CD14-positive monocyte (primary cell): ENCODE data around the gene MYO3B. TPM values are rescaled to one million over a fixed set of nuclear protein-coding genes. Genes with fewer than 3 reads are reported as not detected.

Experiments
- DNase-seq, 3 donors: peaks; one replicate each; pipeline ENCODE4 v3.0.0-alpha.2; 2011 to 2022
- H2AFZ ChIP-seq: 2 replicates; pipeline ENCODE4 v1.6.0; 2012; ENCODE audit warnings: mild to moderate bottlenecking, low read depth, low read length, inconsistent platforms; ENCODE audit not compliant: insufficient read depth, poor library complexity, severe bottlenecking
- H3K27ac ChIP-seq, 2 donors: 1 replicate in 1 of 2; 2 replicates in 1 of 2; pipeline ENCODE4 v1.5.1; 2012 to 2013; ENCODE audit warnings: low read length in 2 of 2, control low read depth in 1 of 2, inconsistent platforms in 1 of 2, low read depth in 1 of 2, mild to moderate bottlenecking in 1 of 2
- H3K27me3 ChIP-seq, 2 donors: one replicate each; pipeline versions ENCODE4 v1.6.0 to v1.6.1; 2011 to 2013; ENCODE audit warnings: low read length in 2 of 2; ENCODE audit not compliant: control insufficient read depth in 2 of 2, insufficient read depth in 2 of 2
- H3K36me3 ChIP-seq, 2 donors: replicated peaks in 1 of 2; 1 replicate in 1 of 2; 2 replicates in 1 of 2; pipeline versions ENCODE4 v1.5.1 to v1.6.1; 2012 to 2013; ENCODE audit warnings: low read length in 2 of 2, control low read depth in 1 of 2, inconsistent platforms in 1 of 2, mild to moderate bottlenecking in 1 of 2; ENCODE audit not compliant: insufficient read depth in 2 of 2, control insufficient read depth in 1 of 2
- H3K4me1 ChIP-seq, 2 donors: 1 replicate in 1 of 2; 2 replicates in 1 of 2; pipeline versions ENCODE4 v1.5.1 to v1.6.1; 2012 to 2013; ENCODE audit warnings: low read length in 2 of 2, control low read depth in 1 of 2, inconsistent platforms in 1 of 2, mild to moderate bottlenecking in 1 of 2, moderate library complexity in 1 of 2; ENCODE audit not compliant: insufficient read depth in 2 of 2, control insufficient read depth in 1 of 2
- H3K4me2 ChIP-seq: replicated peaks from 2 replicates; pipeline ENCODE3; 2012; ENCODE audit warnings: low read length, moderate library complexity, mild to moderate bottlenecking; ENCODE audit not compliant: poor library complexity, severe bottlenecking; ENCODE audit errors: extremely low read depth
- H3K4me3 ChIP-seq, 3 experiments: fragments of 200-600 bp in 1 of 3; sonication (generic) in 1 of 3; replicated peaks in 1 of 3; 1 replicate in 2 of 3; 2 replicates in 1 of 3; pipeline ENCODE4 v1.5.1; 2011 to 2013; ENCODE audit warnings: low read length in 3 of 3, mild to moderate bottlenecking in 3 of 3, control low read depth in 2 of 3, low read depth in 2 of 3, inconsistent platforms in 1 of 3, moderate library complexity in 1 of 3
- H3K79me2 ChIP-seq: 2 replicates; pipeline ENCODE4 v1.6.0; 2012; ENCODE audit warnings: mild to moderate bottlenecking, control low read depth, inconsistent platforms, low read length, moderate library complexity; ENCODE audit not compliant: insufficient read depth
- H3K9ac ChIP-seq: 2 replicates; pipeline ENCODE4 v1.6.0; 2017; ENCODE audit warnings: low read length, mild to moderate bottlenecking; ENCODE audit not compliant: insufficient read depth, poor library complexity, severe bottlenecking
- H3K9me3 ChIP-seq, 2 donors: replicated peaks in 1 of 2; 1 replicate in 1 of 2; 2 replicates in 1 of 2; pipeline versions ENCODE4 v1.5.1 to v1.6.1; 2012 to 2013; ENCODE audit warnings: low read length in 2 of 2, control low read depth in 1 of 2; ENCODE audit not compliant: control insufficient read depth in 1 of 2, insufficient read depth in 1 of 2
- H4K20me1 ChIP-seq: 2 replicates; pipeline ENCODE4 v1.6.0; 2012; ENCODE audit warnings: mild to moderate bottlenecking, low read length, control low read depth, moderate library complexity; ENCODE audit not compliant: insufficient read depth
- H3K27ac Mint-ChIP-seq, 7 donors: one replicate each; pipeline ENCODE4 v1.8.0; 2020; ENCODE audit warnings: mild to moderate bottlenecking in 7 of 7, mixed read lengths in 7 of 7, moderate library complexity in 6 of 7, inconsistent platforms in 2 of 7
- H3K27me3 Mint-ChIP-seq, 3 donors: one replicate each; pipeline ENCODE4 v1.8.0; 2021 to 2022; ENCODE audit warnings: low read depth in 3 of 3, mild to moderate bottlenecking in 3 of 3, mixed read lengths in 3 of 3, moderate library complexity in 3 of 3, inconsistent platforms in 1 of 3
- H3K36me3 Mint-ChIP-seq, 2 donors: one replicate each; pipeline ENCODE4 v1.8.0; 2020; ENCODE audit warnings: mixed read lengths in 2 of 2, inconsistent platforms in 1 of 2, mild to moderate bottlenecking in 1 of 2
- H3K4me1 Mint-ChIP-seq: one replicate; pipeline ENCODE4 v1.8.0; 2020; ENCODE audit warnings: mild to moderate bottlenecking, mixed read lengths
- H3K4me3 Mint-ChIP-seq, 2 donors: one replicate each; pipeline ENCODE4 v1.8.0; 2020; ENCODE audit warnings: mild to moderate bottlenecking in 2 of 2, mixed read lengths in 2 of 2, moderate library complexity in 1 of 2
- H3K9me3 Mint-ChIP-seq, 7 donors: one replicate each; pipeline ENCODE4 v1.8.0; 2020 to 2022; ENCODE audit warnings: mixed read lengths in 7 of 7, mild to moderate bottlenecking in 6 of 7, moderate library complexity in 6 of 7, inconsistent platforms in 2 of 7
- WGBS: methylation state at CpG from one replicate; pipeline ENCODE4 v1.1.5; 2013; ENCODE audit warnings: missing lambda C conversion rate; ENCODE audit not compliant: insufficient coverage; 5-methylcytosine and 5-hydroxymethylcytosine counted together
- intact Hi-C, 2 donors: fragments of 100-400 bp; cut with micrococcal nuclease; formaldehyde crosslinking; loops; one replicate each; pipeline versions ENCODE4 v1.15.0 to v1.15.1; 2023
- polyA plus RNA-seq, 3 donors: library from polyadenylated mRNA; depleted of rRNA in 1 of 3; unstranded in 2 of 3; stranded (reverse) in 1 of 3; fragments of 300-500 nt in 2 of 3; fragments of >200 nt in 1 of 3; fragmentation: Illumina TruSeq in 2 of 3; gene quantifications; 1 replicate in 2 of 3; 2 replicates in 1 of 3; pipeline ENCODE4 v1.2.3, GENCODE V29; 2012 to 2021
- TF ChIP-seq, protein P1 (sequence below): fragments of 200-600 bp; IDR thresholded peaks from one replicate; pipeline ENCODE4 v1.8.0; 2022; ENCODE audit warnings: antibody characterized with exemption, mild to moderate bottlenecking

Gene MYO3B
- polyA plus RNA-seq, 3 donors, result not detected

DNA sequence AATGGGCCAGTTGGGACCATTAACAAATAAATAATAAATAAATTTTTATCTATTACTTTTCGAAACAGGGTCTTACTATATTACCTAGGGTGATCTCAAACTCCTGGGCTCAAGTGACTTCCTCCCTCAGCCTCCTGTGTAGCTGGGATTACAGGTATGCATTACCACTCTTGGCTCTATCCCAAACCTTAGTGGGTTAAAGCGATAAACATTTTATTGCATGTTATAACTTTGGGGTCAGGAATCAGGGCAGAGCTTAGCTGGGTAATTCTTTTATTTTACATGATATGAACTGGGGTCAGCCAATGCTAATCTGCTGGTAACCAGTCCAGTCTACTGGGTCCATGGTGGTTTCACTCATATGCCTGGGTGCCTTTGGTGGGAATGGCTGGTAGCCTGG is 127.8 kb downstream of the MYO3B start:
- Mint-ChIP-seq H3K4me1 (no peaks in the 10 kb centered on the region), H3K36me3 (no peaks in the 10 kb centered on the region), H3K27ac (no peak overlapping the region), H3K9me3 (no peaks in the 10 kb centered on the region), H3K27me3 (peaks cover 0 to 5% (median 0%) of the 10 kb centered on the region in 3 donors), H3K4me3 (no peak overlapping the region)
- no peak overlapping the region for H3K4me3 ChIP-seq
- 100% methylated on average over 1 of the region's 2 CpGs for whole genome bisulfite sequencing
- intact Hi-C loops, result no loop called here
- H3K4me1 ChIP-seq, result no peaks in the 10 kb centered on the region
- no peak for DNase-seq
- H3K27me3 ChIP-seq, result peaks cover 0 to 2% of the 10 kb centered on the region in 2 donors
- H3K36me3 ChIP-seq, result no peaks in the 10 kb centered on the region
- no peaks in the 10 kb centered on the region for H4K20me1 ChIP-seq
- no peaks in the 10 kb centered on the region for H3K9me3 ChIP-seq
- no peak overlapping the region for H3K4me2 ChIP-seq
- H3K27ac ChIP-seq, result no peak overlapping the region
- H3K79me2 ChIP-seq, result no peaks in the 10 kb centered on the region
- no peak overlapping the region for H2AFZ ChIP-seq
- no peak overlapping the region for H3K9ac ChIP-seq
- TF ChIP-seq, protein P1, sequence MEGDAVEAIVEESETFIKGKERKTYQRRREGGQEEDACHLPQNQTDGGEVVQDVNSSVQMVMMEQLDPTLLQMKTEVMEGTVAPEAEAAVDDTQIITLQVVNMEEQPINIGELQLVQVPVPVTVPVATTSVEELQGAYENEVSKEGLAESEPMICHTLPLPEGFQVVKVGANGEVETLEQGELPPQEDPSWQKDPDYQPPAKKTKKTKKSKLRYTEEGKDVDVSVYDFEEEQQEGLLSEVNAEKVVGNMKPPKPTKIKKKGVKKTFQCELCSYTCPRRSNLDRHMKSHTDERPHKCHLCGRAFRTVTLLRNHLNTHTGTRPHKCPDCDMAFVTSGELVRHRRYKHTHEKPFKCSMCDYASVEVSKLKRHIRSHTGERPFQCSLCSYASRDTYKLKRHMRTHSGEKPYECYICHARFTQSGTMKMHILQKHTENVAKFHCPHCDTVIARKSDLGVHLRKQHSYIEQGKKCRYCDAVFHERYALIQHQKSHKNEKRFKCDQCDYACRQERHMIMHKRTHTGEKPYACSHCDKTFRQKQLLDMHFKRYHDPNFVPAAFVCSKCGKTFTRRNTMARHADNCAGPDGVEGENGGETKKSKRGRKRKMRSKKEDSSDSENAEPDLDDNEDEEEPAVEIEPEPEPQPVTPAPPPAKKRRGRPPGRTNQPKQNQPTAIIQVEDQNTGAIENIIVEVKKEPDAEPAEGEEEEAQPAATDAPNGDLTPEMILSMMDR, result no peak

DNA sequence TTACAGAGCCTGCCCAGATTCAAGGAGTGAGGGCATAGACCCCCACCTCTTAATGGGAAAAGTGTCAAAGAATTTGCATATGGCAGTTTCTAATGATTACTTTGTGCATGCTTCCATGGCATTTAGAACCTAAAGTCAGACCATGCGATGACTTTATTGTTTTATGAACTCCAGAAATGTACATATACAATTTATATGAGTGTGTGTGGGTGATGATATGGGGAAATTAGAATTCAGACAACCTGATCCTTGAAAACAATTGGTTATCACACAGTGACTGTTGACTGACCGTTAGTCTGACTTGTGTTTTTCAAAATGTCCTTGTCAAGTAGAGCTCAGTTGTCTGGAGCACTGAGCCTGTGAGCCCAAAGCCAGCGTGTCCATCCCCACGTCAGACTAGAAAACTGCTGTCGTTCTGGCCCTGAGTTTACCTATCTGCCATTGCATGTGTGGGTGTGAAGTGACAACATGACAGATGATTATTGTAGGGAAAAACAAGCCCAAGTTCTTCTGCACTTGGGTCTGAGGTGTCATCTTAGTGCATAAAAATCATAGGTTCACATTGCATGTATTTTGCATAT is 128.4 kb downstream of the MYO3B start:
- no peaks in the 10 kb centered on the region for H3K9me3 ChIP-seq
- no peak for DNase-seq
- Mint-ChIP-seq H3K27me3 (peaks cover 0 to 5% (median 0%) of the 10 kb centered on the region in 3 donors), H3K9me3 (no peaks in the 10 kb centered on the region), H3K27ac (no peak overlapping the region), H3K4me1 (no peaks in the 10 kb centered on the region), H3K4me3 (no peak overlapping the region), H3K36me3 (no peaks in the 10 kb centered on the region)
- no peak overlapping the region for H2AFZ ChIP-seq
- H3K36me3 ChIP-seq, result no peaks in the 10 kb centered on the region
- H3K9ac ChIP-seq, result no peak overlapping the region
- peaks cover 0 to 2% of the 10 kb centered on the region in 2 donors for H3K27me3 ChIP-seq
- no peak overlapping the region for H3K27ac ChIP-seq
- intact Hi-C loops, result no loop called here
- H3K4me2 ChIP-seq, result no peak overlapping the region
- TF ChIP-seq, protein P1, result no peak
- no peak overlapping the region for H3K4me3 ChIP-seq
- H3K79me2 ChIP-seq, result no peaks in the 10 kb centered on the region
- 100% methylated on average over 2 of the region's 5 CpGs for WGBS
- no peaks in the 10 kb centered on the region for H3K4me1 ChIP-seq
- H4K20me1 ChIP-seq, result no peaks in the 10 kb centered on the region
